ENCODE results near the gene MSI2.

DNA sequence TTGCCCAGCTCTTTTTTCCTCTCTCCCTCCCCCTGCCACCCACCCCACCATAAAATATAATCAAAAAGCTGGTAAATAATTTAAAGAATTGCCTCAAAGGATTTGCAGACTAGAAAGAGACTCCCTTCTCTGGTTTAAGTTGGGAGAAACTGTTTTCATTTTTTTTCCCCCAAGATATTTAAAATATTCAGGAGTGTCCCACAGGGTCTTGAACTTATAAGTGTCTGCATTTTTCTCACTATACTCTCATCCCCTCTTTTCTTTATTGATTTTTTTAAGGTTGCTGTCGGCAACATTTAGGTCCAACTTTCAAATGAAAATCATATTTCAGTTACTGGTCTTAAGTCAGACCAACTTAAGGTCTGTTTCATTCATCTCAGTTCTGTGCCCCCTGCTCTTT lies 210.2 kb downstream of the MSI2 start:
- TF ChIP-seq EZH2phosphoT487 (conservative IDR thresholded peaks at IDR 0.05; ENCODE audit: low read length), result no peak
- TF ChIP-seq, protein P1, sequence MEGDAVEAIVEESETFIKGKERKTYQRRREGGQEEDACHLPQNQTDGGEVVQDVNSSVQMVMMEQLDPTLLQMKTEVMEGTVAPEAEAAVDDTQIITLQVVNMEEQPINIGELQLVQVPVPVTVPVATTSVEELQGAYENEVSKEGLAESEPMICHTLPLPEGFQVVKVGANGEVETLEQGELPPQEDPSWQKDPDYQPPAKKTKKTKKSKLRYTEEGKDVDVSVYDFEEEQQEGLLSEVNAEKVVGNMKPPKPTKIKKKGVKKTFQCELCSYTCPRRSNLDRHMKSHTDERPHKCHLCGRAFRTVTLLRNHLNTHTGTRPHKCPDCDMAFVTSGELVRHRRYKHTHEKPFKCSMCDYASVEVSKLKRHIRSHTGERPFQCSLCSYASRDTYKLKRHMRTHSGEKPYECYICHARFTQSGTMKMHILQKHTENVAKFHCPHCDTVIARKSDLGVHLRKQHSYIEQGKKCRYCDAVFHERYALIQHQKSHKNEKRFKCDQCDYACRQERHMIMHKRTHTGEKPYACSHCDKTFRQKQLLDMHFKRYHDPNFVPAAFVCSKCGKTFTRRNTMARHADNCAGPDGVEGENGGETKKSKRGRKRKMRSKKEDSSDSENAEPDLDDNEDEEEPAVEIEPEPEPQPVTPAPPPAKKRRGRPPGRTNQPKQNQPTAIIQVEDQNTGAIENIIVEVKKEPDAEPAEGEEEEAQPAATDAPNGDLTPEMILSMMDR (IDR thresholded peaks at IDR 0.05; ENCODE audit: insufficient read depth, low read length, poor library complexity, severe bottlenecking), result no peak

All from SU-DHL-6 (cell line).